A673 (cell line): Measurements from ENCODE around the gene CASQ2. TPM values are rescaled to one million over a fixed set of nuclear protein-coding genes. Genes with fewer than 3 reads are reported as not detected.

ENCODE experiments used
- BruUV-seq: library from RNA; stranded (reverse); fragments of 400-500 nt; replicated peaks from 2 replicates; lab custom pipeline; 2021; lab: Mats Ljungman, UMichigan
- CTCF ChIA-PET: fragments of 300-600 bp; sonication (Branson Sonifier 250); formaldehyde crosslinking; loops from one replicate; lab custom pipeline; 2022; ENCODE audit warnings: antibody characterized with exemption; lab: Charles Lee
- POLR2A ChIA-PET: fragments of 300-600 bp; sonication (Branson Sonifier 250); formaldehyde crosslinking; loops from one replicate; lab custom pipeline; 2022; ENCODE audit warnings: antibody characterized with exemption; ENCODE audit not compliant: low non-redundant PET; lab: Charles Lee
- DNase-seq: peaks from one replicate; pipeline ENCODE4 v3.0.0-alpha.2; 2015; ENCODE audit warnings: low spot score
- H3K27ac ChIP-seq: fragments of 200-600 bp; sonication (generic); 2 replicates; pipeline ENCODE4 v1.5.1; 2016; ENCODE audit warnings: mixed run types, low read depth, mild to moderate bottlenecking, mixed read lengths, antibody characterized with exemption, low read length; ENCODE audit not compliant: poor library complexity, severe bottlenecking
- H3K27me3 ChIP-seq: fragments of 200-600 bp; sonication (generic); replicated peaks from 2 replicates; pipeline ENCODE4 v1.6.1; 2017; ENCODE audit warnings: mixed run types, low read depth, mild to moderate bottlenecking, mixed read lengths, antibody characterized with exemption, low read length; ENCODE audit not compliant: insufficient read depth, poor library complexity
- H3K36me3 ChIP-seq: fragments of 200-600 bp; sonication (generic); 2 replicates; pipeline ENCODE4 v1.6.1; 2016; ENCODE audit warnings: mixed run types, mild to moderate bottlenecking, mixed read lengths, antibody characterized with exemption, low read length; ENCODE audit not compliant: insufficient read depth, poor library complexity, severe bottlenecking
- H3K4me1 ChIP-seq: fragments of 200-600 bp; sonication (generic); 2 replicates; pipeline ENCODE4 v1.6.1; 2017; ENCODE audit warnings: mixed run types, mild to moderate bottlenecking, mixed read lengths, antibody characterized with exemption, low read length; ENCODE audit not compliant: insufficient read depth, poor library complexity, severe bottlenecking
- H3K4me3 ChIP-seq: fragments of 200-600 bp; sonication (generic); 2 replicates; pipeline ENCODE4 v1.5.1; 2016; ENCODE audit warnings: low read depth, mixed run types, mild to moderate bottlenecking, mixed read lengths, low read length; ENCODE audit not compliant: poor library complexity, severe bottlenecking
- H3K9me3 ChIP-seq: fragments of 200-600 bp; sonication (generic); 2 replicates; pipeline ENCODE4 v1.6.1; 2016; ENCODE audit warnings: mixed run types, low read depth, mild to moderate bottlenecking, mixed read lengths, antibody characterized with exemption, low read length; ENCODE audit not compliant: poor library complexity, severe bottlenecking
- CTCF ChIP-seq: fragments of 300-800, 200-600 bp; sonication (generic); conservative IDR thresholded peaks from 2 replicates; pipeline ENCODE4 v1.5.1; 2017; ENCODE audit warnings: low read depth, mild to moderate bottlenecking, antibody characterized with exemption, low read length, moderate library complexity, mixed read lengths
- EZH2 ChIP-seq: fragments of 200-600 bp; sonication (generic); IDR thresholded peaks from 2 replicates; pipeline ENCODE4 v1.6.1; 2017; ENCODE audit warnings: borderline replicate concordance, low read depth, mild to moderate bottlenecking, mixed read lengths, antibody characterized with exemption, low read length; ENCODE audit not compliant: poor library complexity, severe bottlenecking
- intact Hi-C: fragments of 100-400 bp; cut with micrococcal nuclease; formaldehyde crosslinking; loops from one replicate; pipeline ENCODE4 v1.10.0; 2022; ENCODE audit not compliant: unreplicated experiment
- total RNA-seq: library from RNA; stranded (reverse); gene quantifications from 2 replicates; pipeline ENCODE4 v1.2.3, GENCODE V29; 2021

The CASQ2 gene
- total RNA-seq, 1 experiment from 2014 or later = 0.52 TPM

GRCh38 chr1:115668579-115668978 lies 99.9 kb downstream of the CASQ2 start:
- H3K4me3 ChIP-seq = no peak overlapping the region
- ChIA-PET POLR2A (no interaction called here), CTCF (interaction anchor here (1.4 kb wide), 1 partner anchor 38 kb away, joined by 3 read pairs; no protein-coding TSS in a partner anchor)
- intact Hi-C loops = no loop called here
- H3K27me3 ChIP-seq = no peaks in the 10 kb centered on the region
- H3K9me3 ChIP-seq = no peaks in the 10 kb centered on the region
- no peak for DNase-seq
- no TSS peak for BruUV-seq
- TF ChIP-seq EZH2 = no peak
- TF ChIP-seq CTCF = no peak
- no peak overlapping the region for H3K27ac ChIP-seq
- peaks cover 20% of the 10 kb centered on the region for H3K36me3 ChIP-seq
- H3K4me1 ChIP-seq = no peaks in the 10 kb centered on the region

GRCh38 chr1:115666702-115667101 lies 101.8 kb downstream of the CASQ2 start:
- no peak for DNase-seq
- Histone ChIP-seq H3K4me1 (no peaks in the 10 kb centered on the region), H3K9me3 (no peaks in the 10 kb centered on the region), H3K27me3 (no peaks in the 10 kb centered on the region), H3K4me3 (no peak overlapping the region), H3K27ac (no peak overlapping the region), H3K36me3 (peaks cover 25% of the 10 kb centered on the region)
- TF ChIP-seq CTCF = no peak
- TF ChIP-seq EZH2 = no peak
- intact Hi-C loops = no loop called here
- POLR2A ChIA-PET = no interaction called here
- CTCF ChIA-PET = no interaction called here
- BruUV-seq = no TSS peak

- BruUV-seq = no TSS peak
- intact Hi-C loops = no loop called here
- no peaks in the 10 kb centered on the region for H3K9me3 ChIP-seq
- TF ChIP-seq CTCF (no peak), EZH2 (no peak)
- CTCF ChIA-PET = no interaction called here
- POLR2A ChIA-PET = no interaction called here
- peaks cover 25% of the 10 kb centered on the region for H3K36me3 ChIP-seq
- no peaks in the 10 kb centered on the region for H3K4me1 ChIP-seq
- no peak for DNase-seq
- no peaks in the 10 kb centered on the region for H3K27me3 ChIP-seq
- no peak overlapping the region for H3K4me3 ChIP-seq
- H3K27ac ChIP-seq = no peak overlapping the region
These were observed 102.3 kb downstream of the CASQ2 start for GRCh38 chr1:115666206-115666605.
